HG03354 (cell line): Measurements from ENCODE around the gene FAM83G.
"Not testable (repeated sequence)": the region's sequence is repeated elsewhere in the genome, so short reads cannot be mapped to it uniquely, and the experiment has no call there.

Experiments used
- ATAC-seq: cut with Tn5 transposase; IDR thresholded peaks from one replicate; pipeline ENCODE4 v1.9.1; 2021; ENCODE audit warnings: mild to moderate bottlenecking; ENCODE audit not compliant: unreplicated experiment, poor library complexity, severe bottlenecking

The FAM83G gene

GRCh38 chr17:18958611-18959010, 46.0 kb downstream of the FAM83G start:
- ATAC-seq, result no peak

- ATAC-seq, result no peak
Measured at GRCh38 chr17:18957831-18958230, 46.7 kb downstream of the FAM83G start.

- no peak for ATAC-seq
Measured at GRCh38 chr17:18956581-18956980, 48.0 kb downstream of the FAM83G start.

- not testable (repeated sequence) for ATAC-seq
Measured at GRCh38 chr17:18956021-18956420, 48.5 kb downstream of the FAM83G start.

GRCh38 chr17:18955009-18955408, 49.6 kb downstream of the FAM83G start:
- ATAC-seq, result no peak

GRCh38 chr17:18954321-18954720, 50.2 kb downstream of the FAM83G start:
- no peak for ATAC-seq

GRCh38 chr17:18953231-18953728, 51.3 kb downstream of the FAM83G start:
- ATAC-seq, result no peak

- ATAC-seq, result no peak
Measured at GRCh38 chr17:18951941-18952842, 52.4 kb downstream of the FAM83G start, which contains the start of gene SLC5A10. Gene SLC5A10, plus strand, starts transcription at chr17:18952165. Its CDS starts 41 bp downstream, at chr17:18952206.

GRCh38 chr17:18950944-18951905, 53.3 kb downstream of the FAM83G start:
- ATAC-seq, result no peak

GRCh38 chr17:18950346-18950745, 54.2 kb downstream of the FAM83G start:
- no peak for ATAC-seq

- ATAC-seq, result no peak
Measured at GRCh38 chr17:18949566-18949965, 55.0 kb downstream of the FAM83G start.

- no peak for ATAC-seq
Measured at GRCh38 chr17:18948476-18949006, 56.0 kb downstream of the FAM83G start.

GRCh38 chr17:18947866-18948265, 56.7 kb downstream of the FAM83G start:
- no peak for ATAC-seq

GRCh38 chr17:18946536-18946935, 58.0 kb downstream of the FAM83G start:
- no peak for ATAC-seq

- no peak for ATAC-seq
Measured at GRCh38 chr17:18944646-18945045, 59.9 kb downstream of the FAM83G start.

GRCh38 chr17:18938692-18939023, 65.9 kb downstream of the FAM83G start:
- ATAC-seq, result no peak

GRCh38 chr17:18937981-18938691, 66.4 kb downstream of the FAM83G start:
- no peak for ATAC-seq

GRCh38 chr17:18933102-18934058, 71.2 kb downstream of the FAM83G start:
- ATAC-seq, result no peak
